ENCODE data around the gene LRRC41.
A peak's percentile ranks its signal among the peaks of the same experiment; 100 is the strongest.
"Not testable (repeated sequence)": the region's sequence is repeated elsewhere in the genome, so short reads cannot be mapped to it uniquely, and the experiment has no call there.

The LRRC41 gene

DNA sequence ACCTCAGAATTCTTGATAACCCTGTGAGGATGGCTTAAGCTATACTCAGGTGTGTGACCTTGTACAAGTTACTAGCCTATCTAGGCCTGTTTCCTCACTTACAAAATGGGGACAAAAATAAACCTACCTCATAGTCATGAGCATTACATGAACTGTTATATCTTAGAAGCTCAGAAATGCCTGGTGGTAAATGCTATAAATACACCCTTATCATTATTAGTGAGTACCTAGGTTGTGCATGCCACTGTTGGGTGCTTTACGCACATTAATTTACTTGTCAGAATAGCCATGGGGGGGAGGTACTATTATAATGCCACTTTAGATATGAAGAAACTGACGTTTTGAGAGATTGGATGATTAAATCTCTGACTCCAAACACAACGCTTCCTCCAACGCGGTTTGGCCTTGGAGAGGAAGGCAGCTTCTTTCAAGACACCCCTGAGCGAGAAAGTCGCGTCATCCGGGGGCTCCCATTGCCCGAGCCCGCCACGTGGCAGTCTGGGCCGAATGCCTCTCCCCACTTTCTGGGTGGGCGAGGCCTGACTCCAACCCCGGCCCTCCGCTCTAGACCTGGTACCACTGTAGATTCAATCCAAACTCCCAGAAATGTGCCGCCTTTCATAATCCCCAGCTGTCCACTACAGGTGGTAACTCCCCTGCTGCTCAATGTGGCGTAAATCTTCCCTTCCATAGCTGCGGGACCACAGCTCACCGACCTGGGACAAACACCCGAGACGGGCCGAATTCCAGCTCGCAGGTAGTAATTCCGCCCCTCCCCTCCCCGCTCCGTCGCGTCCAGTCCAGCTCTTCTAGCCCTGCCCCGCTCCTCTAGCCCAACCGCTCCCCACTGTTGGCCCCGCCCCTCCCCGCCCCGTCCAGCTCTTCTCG is 56.6 kb downstream of the LRRC41 start:
- H3K27ac ChIP-seq (ENCODE audit: low read length): peak overlapping the region; percentile 42
- H3K9ac ChIP-seq (ENCODE audit: low read depth, low read length): peak overlapping the region; percentile 87
- peaks cover 30% of the 10 kb centered on the region for H3K36me3 ChIP-seq (ENCODE audit: insufficient read depth, low read depth, low read length)
- H3K4me1 ChIP-seq (ENCODE audit: insufficient read depth, low read length): 0 out of 2 replicates have a peak, but pooled peaks cover 7% of the 10 kb centered on the region
- no peaks in the 10 kb centered on the region for H3K9me3 ChIP-seq (ENCODE audit: insufficient read depth, low read depth, low read length)
- H3K4me3 ChIP-seq (ENCODE audit: low read length): peak overlapping the region; percentile 90
- H3K27me3 ChIP-seq (ENCODE audit: insufficient read depth, low read length): no peaks in the 10 kb centered on the region

DNA sequence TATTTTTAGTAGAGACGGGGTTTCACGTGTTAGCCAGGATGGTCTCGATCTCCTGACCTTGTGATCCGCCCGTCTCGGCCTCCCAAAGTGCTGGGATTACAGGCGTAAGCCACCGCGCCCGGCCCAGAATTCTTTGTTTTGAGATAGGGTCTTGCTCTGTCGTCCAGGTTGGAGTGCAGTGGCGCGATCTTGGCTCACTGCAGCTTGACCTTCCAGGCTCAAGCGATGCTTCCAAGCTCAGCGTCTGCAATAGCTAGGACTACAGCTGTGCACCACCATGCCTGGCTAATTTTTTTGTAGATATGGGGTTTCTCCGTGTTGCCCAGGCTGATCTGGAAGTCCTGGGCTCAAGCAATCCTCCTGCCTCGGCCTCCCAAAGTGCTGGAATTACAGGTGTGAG is 57.3 kb downstream of the LRRC41 start:
- Histone ChIP-seq H3K36me3 (ENCODE audit: insufficient read depth, low read depth, low read length) (peaks cover 23% of the 10 kb centered on the region), H3K9ac (ENCODE audit: low read depth, low read length) (peak overlapping the region; percentile 87; the same call in 1 of the 2 replicates), H3K4me3 (ENCODE audit: low read length) (peak overlapping the region; percentile 90)
- not testable (repeated sequence) for H3K4me1 ChIP-seq (ENCODE audit: insufficient read depth, low read length); H3K27ac ChIP-seq (ENCODE audit: low read length); H3K27me3 ChIP-seq (ENCODE audit: insufficient read depth, low read length); H3K9me3 ChIP-seq (ENCODE audit: insufficient read depth, low read depth, low read length)

DNA sequence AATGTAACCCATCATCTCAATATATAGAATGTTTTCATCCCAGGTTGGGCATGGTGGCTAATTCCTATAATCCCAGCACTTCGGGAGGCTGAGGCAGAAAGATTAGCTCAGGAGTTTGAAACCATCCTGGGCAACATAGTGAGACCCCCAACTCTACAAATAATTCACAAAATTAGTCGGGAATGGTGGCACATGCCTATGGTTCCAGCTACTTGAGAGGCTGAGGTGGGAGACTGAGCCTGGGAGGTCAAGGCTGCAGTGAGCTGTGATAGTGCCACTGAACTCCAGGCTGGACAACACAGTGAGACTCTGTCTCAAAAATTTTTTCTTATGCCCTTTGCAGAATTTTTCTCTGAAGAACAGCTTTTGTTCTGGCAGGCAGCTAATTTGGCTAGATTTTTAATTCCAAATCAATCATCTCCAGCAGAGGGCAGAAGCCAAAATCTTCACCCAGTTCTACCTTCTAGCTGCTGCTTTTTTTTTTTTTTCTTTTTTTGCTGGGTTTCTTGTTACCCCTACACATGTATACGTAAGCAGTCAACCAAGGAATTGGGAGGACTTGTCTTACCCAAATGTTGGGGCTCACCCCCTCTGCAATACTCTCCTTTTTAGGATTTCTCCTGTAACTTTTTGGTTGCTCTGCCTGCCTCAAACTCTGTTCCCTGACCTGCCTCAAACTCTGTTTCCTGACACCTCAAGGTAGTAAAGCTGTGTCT is 58.6 kb downstream of the LRRC41 start:
- H3K27ac ChIP-seq (ENCODE audit: low read length): no peak overlapping the region
- H3K36me3 ChIP-seq (ENCODE audit: insufficient read depth, low read depth, low read length): peaks cover 11% of the 10 kb centered on the region
- H3K4me3 ChIP-seq (ENCODE audit: low read length): no peak overlapping the region
- 0 out of 2 replicates have a peak, but pooled peaks cover 7% of the 10 kb centered on the region for H3K4me1 ChIP-seq (ENCODE audit: insufficient read depth, low read length)
- H3K9ac ChIP-seq (ENCODE audit: low read depth, low read length): no peak overlapping the region
- H3K27me3 ChIP-seq (ENCODE audit: insufficient read depth, low read length): no peaks in the 10 kb centered on the region
- no peaks in the 10 kb centered on the region for H3K9me3 ChIP-seq (ENCODE audit: insufficient read depth, low read depth, low read length)

DNA sequence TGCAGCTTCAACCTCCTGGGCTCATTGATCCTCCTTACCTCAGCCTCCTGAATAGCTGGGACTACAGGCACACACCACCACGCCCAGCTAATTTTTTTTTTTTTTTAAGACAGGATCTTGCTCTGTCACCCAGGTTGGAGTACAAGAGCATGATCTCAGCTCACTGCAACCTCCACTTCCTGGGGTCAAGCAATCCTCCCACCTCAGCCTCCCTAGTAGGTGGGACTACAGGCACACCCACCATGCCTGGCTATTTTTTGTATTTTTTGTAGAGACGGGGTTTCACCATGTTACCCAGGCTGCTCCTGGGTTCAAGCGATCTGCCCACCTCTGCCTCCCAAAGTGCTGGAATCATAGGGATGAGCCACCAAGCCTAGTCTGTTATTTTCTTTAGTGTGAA is 59.6 kb downstream of the LRRC41 start:
- not testable (repeated sequence) for H3K9me3 ChIP-seq (ENCODE audit: insufficient read depth, low read depth, low read length)

DNA sequence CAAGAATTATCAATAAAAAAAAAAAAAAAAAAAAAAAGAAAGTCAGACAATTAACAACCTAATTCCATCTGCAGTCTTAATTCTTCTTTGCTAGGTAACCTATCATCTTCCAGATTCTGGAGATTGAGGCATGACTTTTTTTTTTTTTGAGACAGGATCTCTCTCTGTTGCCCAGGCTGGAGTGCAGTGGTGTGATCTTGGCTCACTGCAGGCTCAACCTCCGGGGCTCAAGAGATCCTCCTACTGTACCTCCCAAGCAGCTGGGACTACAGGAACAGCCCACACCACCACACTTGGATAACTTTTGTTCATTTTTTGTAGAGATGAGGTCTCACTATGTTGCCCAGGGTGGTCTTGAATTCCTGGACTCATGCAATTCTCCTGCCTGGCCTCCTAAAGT is 60.5 kb downstream of the LRRC41 start:
- H3K27ac ChIP-seq (ENCODE audit: low read length): no peak overlapping the region
- peaks cover 4% of the 10 kb centered on the region for H3K9me3 ChIP-seq (ENCODE audit: insufficient read depth, low read depth, low read length)
- H3K27me3 ChIP-seq (ENCODE audit: insufficient read depth, low read length): no peaks in the 10 kb centered on the region
- no peak overlapping the region for H3K4me3 ChIP-seq (ENCODE audit: low read length)
- H3K36me3 ChIP-seq (ENCODE audit: insufficient read depth, low read depth, low read length): no peaks in the 10 kb centered on the region
- H3K9ac ChIP-seq (ENCODE audit: low read depth, low read length): no peak overlapping the region
- no peaks in the 10 kb centered on the region for H3K4me1 ChIP-seq (ENCODE audit: insufficient read depth, low read length)

More for the DNA sequence above, 59.6 kb downstream of the LRRC41 start:
- not testable (repeated sequence) for H3K4me1 ChIP-seq (ENCODE audit: insufficient read depth, low read length); H3K27me3 ChIP-seq (ENCODE audit: insufficient read depth, low read length); H3K9ac ChIP-seq (ENCODE audit: low read depth, low read length); H3K36me3 ChIP-seq (ENCODE audit: insufficient read depth, low read depth, low read length); H3K27ac ChIP-seq (ENCODE audit: low read length); H3K4me3 ChIP-seq (ENCODE audit: low read length)

DNA sequence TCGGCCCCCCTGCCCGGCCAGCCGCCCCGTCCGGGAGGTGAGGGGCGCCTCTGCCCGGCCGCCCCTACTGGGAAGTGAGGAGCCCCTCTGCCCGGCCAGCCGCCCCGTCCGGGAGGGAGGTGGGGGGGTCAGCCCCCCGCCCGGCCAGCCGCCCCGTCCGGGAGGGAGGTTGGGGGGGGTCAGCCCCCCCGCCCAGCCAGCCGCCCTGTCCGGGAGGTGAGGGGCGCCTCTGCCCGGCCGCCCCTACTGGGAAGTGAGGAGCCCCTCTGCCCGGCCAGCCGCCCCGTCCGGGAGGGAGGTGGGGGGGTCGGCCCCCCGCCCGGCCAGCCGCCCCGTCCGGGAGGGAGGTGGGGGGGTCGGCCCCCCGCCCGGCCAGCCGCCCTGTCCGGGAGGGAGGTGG is 61.7 kb downstream of the LRRC41 start:
- not testable (repeated sequence) for H3K9ac ChIP-seq (ENCODE audit: low read depth, low read length); H3K4me1 ChIP-seq (ENCODE audit: insufficient read depth, low read length); H3K36me3 ChIP-seq (ENCODE audit: insufficient read depth, low read depth, low read length); H3K27ac ChIP-seq (ENCODE audit: low read length); H3K27me3 ChIP-seq (ENCODE audit: insufficient read depth, low read length); H3K4me3 ChIP-seq (ENCODE audit: low read length)
- peaks cover 14% of the 10 kb centered on the region for H3K9me3 ChIP-seq (ENCODE audit: insufficient read depth, low read depth, low read length)

DNA sequence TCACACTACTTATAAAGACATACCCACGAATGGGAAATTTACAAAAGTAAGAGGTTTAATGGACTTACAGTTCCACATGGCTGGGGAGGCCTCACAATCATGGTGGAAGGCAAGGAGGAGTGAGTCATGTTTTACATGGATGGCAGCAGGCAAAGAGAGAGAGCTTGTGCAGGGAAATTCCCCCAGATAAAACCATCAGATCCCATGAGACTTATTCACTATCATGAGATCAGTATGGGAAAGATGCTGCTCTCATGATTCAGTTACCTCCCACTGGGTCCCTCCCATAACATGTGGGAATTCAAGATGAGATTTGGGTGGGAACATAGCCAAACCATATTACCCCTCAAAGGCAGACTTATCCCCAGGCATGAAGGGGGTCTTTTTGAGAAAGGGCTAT is 64.6 kb downstream of the LRRC41 start:
- H3K9ac ChIP-seq (ENCODE audit: low read depth, low read length); H3K27me3 ChIP-seq (ENCODE audit: insufficient read depth, low read length); H3K4me3 ChIP-seq (ENCODE audit: low read length); H3K4me1 ChIP-seq (ENCODE audit: insufficient read depth, low read length); H3K36me3 ChIP-seq (ENCODE audit: insufficient read depth, low read depth, low read length); H3K27ac ChIP-seq (ENCODE audit: low read length): not testable (repeated sequence)
- H3K9me3 ChIP-seq (ENCODE audit: insufficient read depth, low read depth, low read length): peaks cover 17% of the 10 kb centered on the region

DNA sequence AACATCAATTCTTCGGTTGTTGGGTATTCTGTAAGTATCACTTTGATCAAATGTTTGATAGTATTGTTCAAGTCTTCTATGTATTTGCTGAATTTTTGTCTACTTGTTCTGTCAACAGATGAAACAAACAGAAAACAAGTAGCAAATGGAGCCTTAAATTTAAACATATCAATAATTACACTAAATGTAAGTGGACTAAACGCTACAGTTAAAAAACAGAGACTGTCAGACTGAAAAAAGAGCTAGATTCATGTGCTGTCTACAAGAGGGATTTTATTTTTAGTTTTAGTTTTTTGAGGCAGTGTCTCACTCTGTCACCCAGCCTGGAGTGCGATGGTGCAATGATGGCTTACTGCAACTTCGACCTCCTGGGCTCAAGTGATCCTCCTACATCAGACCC is 66.5 kb downstream of the LRRC41 start:
- Histone ChIP-seq H3K9ac (ENCODE audit: low read depth, low read length) (no peak overlapping the region), H3K27ac (ENCODE audit: low read length) (no peak overlapping the region), H3K4me3 (ENCODE audit: low read length) (no peak overlapping the region), H3K27me3 (ENCODE audit: insufficient read depth, low read length) (no peaks in the 10 kb centered on the region), H3K4me1 (ENCODE audit: insufficient read depth, low read length) (no peaks in the 10 kb centered on the region), H3K9me3 (ENCODE audit: insufficient read depth, low read depth, low read length) (peaks cover 17% of the 10 kb centered on the region), H3K36me3 (ENCODE audit: insufficient read depth, low read depth, low read length) (no peaks in the 10 kb centered on the region)

DNA sequence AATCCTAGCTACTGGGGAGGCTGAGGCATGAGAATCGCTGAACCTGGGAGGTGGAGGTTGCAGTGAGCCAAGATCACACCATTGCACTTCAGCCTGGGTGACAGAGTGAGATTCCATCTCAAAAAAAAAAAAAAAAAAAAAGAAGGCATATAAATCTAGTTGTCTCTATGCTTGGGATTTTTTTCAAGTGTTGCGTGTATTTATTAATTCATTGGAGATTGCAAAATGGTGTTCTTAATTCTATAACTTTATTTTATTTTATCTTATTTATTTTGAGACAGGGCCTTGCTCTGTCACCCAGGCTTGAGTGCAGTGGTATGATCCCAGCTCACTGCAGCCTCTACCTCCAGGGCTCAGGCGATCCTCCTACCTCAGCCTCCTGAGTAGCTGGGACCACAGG is 72.2 kb downstream of the LRRC41 start:
- not testable (repeated sequence) for H3K36me3 ChIP-seq (ENCODE audit: insufficient read depth, low read depth, low read length); H3K4me3 ChIP-seq (ENCODE audit: low read length); H3K9me3 ChIP-seq (ENCODE audit: insufficient read depth, low read depth, low read length); H3K27ac ChIP-seq (ENCODE audit: low read length); H3K4me1 ChIP-seq (ENCODE audit: insufficient read depth, low read length); H3K9ac ChIP-seq (ENCODE audit: low read depth, low read length); H3K27me3 ChIP-seq (ENCODE audit: insufficient read depth, low read length)

Data from iPS-20b (cell line).